ENCODE results near the gene NTM.

Gene NTM

DNA sequence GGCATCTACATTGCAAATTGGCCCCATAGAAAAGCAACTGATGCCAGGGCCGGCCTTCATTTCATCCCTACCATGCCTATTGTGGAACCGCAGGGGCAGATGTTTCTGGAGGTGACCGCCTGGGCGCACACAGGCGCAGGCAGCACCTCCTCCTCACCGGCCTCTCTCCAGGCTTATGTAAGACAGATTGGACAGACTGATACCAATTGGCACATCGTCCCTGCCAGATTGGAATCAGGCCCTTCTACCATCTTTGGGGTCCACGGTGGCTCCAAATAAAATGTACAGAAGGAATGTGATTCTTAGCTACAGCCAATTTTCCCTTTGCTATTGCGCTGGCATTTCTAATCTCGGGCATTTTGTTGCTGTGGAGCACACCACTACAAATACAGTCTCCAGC, 732.6 kb downstream of the NTM start:
- no peak for DNase-seq

DNA sequence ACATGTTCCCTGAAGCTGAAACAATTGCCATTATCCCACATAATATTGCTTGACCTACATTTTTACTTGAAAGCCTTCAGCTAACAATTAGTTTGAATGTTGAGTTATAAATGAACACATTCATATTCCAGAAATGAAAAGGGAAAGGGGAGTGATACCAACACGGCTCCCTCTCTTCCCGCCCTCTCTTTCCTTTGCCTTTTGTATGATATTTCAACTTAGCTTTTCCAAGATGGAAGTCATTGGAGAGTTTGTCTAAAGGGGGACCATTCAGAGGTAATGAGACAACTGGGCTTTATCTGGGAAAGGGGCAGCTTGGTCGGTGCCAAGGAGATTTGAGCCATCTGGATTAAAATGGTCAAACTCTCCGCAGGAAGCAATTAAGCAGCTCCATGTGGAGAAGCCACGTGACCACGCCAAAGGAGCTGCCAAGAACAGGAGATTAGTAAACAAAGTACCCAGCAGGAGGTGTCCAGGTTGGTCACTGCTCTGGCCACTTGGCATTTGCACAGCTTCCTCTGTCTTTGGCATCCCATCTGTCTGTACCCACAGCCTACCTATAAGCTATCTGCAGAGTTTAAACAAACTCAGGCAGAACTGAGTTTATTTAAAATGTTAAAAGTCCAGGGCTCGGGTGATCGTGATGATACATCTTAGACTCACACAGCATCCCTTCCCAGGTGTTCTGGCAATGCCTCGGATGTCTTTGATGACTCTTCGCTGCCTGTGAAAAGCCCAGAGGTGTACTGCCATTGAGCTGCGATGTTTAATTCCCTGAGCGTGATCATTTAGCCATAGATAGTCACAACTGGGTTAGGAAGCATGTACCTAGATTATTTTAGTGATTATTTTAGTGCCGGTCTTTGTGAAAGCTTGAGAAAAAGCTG, 735.9 kb downstream of the NTM start:
- DNase-seq = no peak

DNA sequence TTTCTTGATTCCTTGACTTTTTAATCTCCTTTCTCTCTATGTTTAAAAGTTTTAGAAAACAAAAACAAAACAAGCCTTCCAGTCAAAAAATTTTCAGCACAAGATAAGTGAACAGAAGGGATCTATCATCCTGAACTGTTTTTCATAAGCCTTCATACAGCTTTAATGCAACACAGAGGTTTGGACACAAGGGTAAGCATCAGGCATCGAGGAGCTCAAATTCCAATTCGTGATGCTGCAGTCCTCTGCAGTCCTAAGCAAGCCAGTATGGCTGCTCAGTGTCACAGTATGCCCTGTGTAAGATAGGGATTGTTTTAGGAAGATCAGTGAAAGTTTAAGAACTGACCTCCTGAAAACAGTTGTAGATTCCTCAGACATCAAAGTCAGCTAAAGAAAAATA, 740.9 kb downstream of the NTM start:
- no peak for DNase-seq

DNA sequence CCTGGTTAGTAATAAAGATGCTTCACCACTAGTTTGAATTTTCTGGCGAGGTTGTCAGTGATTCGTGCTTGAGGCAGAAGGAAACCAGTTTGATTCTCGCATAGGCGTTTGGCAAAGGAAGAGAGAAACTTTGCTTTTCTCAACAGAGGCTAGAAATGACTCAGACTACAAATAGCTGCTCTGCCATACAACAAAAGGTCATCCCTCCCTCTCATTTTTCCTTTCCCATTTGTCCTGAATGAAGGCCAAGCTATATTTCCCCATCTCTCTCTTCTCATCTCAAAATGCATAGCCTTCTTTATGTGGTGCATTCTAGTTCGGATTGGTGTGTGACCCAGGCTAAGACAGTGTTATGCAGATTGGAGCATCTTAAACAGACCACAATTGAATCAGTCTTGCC, 741.4 kb downstream of the NTM start:
- DNase-seq = no peak

DNA sequence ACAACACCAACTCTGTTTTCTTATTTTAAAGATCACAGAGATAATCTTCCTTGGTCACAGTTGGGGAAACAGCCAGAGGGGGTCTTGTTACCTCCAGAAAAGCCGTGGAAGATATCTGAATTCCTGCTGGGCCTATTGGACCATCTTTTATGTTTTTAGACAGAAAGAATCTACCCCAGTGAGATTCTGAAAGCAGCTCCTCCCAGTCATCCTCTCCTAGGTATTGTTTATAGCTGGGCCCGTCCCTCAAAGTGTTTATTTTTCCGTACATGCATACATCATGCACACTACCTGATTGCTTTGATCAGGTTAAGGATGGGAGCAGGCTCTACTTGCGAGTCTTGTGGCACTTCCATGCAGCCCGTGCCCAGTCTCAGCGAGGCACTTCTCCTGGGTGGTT, 742.4 kb downstream of the NTM start:
- no peak for DNase-seq

DNA sequence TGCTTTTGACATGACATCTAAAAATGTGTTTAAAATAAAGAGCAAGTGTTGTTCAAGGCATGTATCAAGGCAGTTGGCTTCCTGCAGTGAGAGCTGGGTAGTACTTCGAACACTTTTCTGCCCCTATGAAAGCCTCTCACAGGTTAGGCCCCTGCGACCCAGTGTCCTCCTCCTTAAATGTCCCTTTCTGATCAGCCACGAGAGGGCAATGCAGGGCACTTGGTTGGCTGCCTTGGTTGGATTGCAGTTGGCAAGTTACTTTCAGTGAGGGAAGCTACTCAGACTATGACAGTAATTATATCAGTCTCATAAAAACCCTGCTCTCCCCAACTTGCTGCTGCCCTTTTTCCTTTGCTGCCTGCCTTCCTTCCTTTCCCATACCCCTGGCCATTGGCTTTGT, 743.8 kb downstream of the NTM start:
- DNase-seq = no peak

DNA sequence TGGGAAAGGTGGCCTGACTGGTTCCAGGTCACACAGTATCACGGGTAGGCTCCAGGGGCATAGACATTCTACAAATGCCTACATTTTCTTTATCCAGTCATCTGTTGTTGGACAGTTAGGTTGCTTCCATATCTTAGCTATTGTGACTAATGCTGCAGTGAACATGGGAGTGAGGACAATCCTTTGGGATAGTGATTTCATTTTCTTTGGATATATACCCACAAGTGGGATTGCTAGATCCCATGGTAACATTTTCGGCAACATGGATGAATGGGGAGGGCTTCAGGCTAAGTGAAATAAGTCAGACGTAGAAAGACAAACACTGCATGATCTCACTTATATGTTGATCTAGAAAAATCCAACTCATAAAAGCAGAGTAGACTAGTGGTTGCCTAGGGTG, 744.3 kb downstream of the NTM start:
- DNase-seq = no peak

DNA sequence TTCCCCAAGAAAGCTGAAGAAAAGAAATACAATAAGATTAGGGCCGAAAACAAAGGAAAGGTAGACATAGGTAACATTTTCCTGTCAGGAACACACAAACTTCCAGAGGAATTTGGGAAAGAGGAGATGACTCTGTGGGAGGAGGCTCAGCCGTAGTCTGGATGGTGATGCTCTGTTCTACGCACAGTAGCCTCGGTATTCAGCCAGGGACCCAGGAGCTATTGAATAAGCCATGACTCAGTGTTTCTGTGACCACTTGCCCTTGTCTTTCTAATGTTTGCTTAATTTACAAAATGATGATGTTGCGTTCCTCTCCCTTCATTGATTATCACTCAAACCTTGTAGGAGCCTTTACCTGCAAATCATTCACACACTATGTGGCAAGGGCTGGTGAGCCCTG, 745.0 kb downstream of the NTM start:
- DNase-seq = no peak

DNA sequence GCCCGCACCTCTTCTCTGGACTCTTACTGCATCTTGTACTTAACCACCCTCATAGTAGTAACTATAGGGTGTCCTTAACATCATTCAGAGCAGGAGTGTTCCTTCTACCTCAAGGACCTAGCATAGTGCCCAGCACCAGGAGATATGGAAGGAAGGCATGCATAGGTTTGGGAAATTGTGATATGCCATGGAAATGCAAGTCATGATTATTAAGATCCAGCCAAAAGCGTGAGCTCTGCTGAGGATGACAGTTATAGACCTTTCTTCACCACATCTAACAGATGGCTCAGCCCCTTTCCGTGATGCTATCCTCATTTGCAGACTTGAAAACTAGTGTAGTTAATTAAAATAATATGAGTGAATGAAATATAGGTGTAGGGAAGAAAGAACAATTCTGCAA, 746.1 kb downstream of the NTM start:
- no peak for DNase-seq

DNA sequence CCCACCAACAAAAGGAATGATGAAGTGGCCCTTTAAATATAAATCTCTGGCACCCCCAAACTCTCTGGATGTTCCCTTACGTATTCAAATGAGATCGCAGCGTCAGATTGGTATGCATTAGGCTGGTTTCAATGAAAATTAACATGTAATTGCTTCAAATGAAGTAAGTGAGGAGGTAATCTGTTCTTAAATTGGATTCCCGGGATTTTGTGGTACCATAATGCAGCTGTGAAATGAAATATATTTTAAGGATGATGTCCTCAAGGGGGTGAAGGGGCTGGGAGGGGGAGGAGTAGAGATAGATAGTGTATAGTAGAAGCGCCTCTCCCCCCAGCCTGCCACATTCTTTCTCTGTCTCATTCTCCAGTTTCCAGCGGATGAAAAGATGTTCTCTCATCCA, 748.2 kb downstream of the NTM start:
- DNase-seq = no peak

DNA sequence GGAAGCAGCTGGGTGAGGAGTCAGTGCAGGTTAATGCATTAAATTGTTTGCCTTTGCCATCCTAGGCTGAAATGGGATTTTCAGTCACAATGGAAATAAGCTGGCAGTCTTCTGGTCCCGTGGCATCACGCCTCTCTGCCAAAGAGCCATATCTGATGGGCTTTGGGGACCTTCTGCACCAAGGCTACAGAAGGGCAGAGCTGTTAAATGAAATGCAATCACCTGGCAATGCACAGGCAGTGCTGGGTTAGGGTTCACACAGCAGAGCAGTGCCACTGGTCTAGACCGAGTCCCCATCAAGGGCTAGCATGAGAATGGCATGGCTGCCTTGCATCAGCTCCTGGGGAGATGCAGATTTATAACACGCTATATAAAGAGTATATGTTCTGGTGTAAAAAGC, 749.2 kb downstream of the NTM start:
- no peak for DNase-seq

DNA sequence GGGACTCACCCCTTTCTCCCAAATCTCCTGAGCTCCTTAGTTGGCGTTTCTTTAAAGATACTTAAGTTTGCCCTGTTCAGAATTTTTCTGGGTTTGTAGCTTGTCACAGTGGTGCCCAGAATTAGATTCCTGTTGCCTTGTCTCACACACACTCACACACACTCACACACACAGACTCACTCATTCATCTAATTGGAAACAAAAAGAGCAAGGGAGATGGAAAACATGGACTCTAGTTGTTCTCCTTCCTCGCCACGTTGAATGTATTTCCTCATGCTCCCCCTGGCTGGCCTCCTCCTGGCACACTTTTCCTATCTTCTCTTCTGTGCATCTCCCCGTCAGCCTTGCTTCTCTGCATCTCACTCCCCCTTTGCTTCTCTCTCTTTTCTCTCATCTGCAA, 752.3 kb downstream of the NTM start:
- no peak for DNase-seq

DNA sequence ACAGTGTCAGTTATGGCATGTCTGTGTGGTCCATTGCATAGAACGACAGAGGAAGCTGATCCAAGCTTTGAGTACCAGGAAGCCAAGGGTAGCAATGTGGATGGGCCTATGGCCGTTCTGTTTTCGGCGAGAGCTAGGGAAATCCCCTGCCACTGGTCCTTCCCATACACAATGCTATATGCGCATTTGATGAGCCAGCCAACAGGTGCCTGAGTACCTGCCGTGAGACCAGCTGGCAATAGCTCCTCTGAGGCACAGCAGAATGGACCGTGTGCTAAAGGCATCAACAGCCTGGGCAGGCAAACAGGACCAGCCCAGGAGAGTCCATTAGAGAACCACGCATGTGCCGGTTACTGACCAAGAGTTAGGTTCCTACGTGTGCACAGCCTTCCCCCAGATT, 753.0 kb downstream of the NTM start:
- DNase-seq = no peak

DNA sequence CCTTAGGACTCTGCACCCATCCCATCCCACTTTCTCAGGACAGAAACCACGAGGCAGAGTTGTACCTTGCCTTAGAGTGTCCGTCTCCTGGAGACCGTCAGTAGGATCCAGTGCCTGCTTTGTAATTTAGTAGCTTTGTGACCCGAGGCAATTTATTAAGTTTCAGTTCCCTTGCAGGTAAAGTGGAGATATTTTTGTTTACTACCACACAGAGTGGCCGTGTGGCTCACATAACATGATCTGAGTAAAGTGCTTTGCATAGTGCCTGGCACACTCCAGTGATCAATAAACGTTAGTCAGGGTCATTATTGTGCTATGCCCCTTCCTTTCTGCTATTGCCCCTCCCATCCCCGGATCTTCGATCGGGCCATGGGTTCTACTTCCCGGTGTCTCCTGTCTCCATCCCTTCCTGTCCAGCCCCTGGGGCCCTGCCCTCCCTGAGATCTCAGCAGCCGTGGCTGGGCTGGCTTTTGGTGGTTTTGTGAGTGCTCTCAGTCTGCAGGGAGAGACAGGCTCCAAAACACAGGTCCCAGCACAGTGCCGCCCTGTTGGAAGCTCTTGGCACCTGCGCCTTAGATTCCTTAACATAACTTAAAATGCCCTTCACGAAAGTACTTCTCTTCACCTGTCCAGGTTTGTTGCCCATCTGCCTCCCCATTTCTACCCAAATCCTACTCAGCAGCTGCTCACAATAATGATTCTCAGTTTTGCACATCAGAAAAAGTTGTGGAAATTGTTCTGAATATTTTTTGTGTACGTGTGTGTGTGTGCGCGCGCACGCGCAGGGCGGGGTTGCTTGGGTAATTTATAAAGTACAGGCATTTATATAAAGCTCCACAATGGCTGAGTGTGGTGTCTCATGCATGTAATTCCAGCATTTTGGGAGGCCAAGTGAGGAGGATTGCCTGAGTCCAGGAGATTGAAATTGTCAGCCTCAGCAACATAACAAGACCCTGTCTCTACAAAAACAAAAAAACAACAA, 753.7 kb downstream of the NTM start:
- DNase-seq = no peak

DNA sequence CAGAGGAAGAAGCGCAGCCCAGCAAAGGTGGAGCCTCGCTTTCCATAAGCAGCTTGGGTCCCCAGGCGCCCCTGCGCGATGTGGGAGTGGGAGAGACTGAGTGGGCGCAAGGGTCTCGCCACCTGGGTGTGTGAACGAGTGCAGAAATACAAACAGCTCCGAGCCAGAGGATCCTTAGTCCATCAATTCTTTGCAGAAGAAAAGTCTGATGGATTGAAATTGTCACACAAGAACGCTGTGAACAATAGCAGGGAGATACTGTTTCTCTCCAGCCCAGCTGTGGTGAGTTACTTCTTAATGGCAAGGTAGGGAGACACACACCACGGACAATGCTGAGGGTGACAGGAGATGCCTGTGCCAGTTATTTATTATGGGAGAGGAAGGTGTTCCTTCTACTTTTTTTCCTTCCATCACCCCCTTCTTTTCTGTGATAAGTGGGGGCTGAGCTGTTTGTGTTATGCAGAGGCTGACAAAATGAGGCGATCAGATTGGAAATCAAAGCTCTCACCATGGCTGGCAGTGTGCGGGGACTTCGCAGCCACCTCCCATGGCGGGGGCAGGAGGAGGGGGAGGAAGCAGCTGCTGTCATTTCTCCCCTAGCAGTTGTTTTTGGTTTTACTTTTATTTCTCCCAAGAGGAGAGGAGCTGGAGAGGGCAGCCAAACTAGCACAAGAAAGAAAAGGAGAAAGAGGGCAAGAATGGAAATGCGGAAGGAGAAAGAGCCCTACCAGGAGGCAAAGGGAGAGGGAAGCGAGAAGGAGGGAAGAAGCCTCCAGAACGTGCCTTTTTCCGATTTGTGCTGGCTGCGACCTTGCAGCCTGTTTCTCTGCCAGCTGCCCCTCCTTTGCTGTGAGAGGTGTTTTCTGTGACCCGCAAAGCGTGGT, 755.8 kb downstream of the NTM start:
- no peak for DNase-seq

DNA sequence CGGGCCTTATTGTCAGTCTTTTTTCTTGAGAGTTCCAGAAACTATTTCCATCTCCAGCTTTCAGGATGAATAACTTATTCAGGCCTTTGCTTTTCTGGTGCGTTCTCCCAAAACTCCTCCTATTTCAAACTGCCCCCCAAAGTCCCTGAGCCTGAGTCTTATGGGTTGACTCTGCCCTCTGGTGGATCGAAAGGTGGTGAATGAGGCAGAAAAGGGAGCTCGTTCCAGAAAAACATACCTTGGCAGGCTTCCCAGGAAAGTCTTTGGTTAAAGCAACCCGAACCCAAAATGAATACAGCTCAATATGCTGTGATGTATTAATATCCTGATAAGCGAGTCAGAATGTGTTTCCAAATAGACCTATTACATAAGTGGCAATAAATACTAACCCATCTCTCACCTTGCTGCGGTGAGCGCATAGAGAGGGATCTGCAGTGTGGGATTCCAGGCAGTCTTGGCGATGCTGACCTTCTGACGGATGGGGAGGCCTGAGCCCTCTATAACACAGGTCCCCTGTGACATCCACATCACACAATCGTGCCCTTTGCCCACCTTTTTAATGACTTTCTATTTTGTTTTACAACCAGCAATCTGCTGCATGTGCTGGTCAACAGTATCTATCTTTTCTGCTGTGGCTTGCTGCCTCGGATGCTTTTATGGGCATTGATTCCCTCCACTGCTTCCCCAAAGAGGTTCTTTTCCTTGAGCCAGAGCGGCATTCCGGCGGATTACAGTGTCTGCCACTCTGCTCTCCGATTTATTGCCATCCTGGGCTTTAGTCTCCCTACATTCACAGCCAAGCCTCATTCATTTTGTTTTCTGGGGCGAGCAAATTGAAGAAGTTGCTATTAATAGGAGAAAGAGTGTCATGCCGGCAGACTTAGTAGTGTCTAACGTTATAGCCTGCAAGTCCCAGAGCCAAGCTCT, 756.8 kb downstream of the NTM start:
- DNase-seq = no peak

DNA sequence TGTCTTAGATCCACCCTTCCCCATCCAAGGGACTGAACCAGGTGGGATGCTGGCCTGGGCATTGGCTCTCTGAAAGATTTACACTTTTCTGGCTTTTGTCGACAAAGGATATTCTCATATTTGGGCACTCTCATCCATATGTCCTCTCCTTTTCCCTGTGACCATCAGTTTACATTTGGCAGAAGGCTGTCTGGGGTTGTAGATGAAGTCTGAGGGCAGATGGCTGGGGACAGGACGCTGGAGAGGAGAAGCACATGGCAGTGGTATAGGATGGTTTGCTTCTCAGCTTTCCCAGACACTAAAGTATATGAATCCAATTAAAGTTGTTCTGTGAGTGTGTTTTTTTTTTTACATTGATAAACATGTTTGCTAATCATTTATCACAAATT, 757.5 kb downstream of the NTM start:
- no peak for DNase-seq

DNA sequence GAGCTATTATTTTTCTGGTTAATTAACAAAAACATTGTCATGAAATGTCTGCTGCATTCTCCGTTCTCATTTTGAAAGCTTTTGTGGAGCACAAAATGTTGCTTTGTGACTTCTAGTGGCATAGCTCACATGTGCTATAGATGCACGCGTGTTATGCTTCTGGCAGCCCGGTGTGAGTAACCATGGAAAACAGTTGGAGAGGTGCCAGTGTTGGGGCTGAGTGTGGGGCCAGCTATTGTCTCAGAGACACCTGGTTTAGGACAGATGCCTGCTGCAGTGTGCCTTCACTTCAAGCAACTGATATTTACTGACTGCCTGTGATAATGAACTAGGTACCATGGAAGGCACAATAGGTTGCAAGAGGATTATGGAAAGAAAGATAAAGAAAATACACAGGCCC, 760.6 kb downstream of the NTM start:
- no peak for DNase-seq

DNA sequence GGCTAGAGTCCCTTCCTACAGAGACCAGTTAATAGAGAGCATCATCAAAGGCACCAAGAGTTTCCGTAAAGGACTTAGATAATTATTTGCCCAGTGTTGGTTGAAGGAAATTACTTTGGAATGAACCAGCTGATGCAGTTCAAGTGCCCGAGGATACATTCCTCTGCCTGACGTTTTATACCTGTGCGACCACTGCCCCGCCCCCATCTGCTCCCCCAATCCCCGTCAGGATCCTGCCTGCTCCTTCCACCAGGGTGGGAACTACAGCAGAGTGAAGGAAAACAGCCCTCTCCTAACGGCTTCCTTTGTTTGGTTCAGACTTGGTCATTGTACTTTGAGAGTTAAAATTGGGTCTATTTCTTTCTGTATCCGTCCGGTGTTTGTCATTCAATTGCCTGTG, 761.5 kb downstream of the NTM start:
- no peak for DNase-seq

DNA sequence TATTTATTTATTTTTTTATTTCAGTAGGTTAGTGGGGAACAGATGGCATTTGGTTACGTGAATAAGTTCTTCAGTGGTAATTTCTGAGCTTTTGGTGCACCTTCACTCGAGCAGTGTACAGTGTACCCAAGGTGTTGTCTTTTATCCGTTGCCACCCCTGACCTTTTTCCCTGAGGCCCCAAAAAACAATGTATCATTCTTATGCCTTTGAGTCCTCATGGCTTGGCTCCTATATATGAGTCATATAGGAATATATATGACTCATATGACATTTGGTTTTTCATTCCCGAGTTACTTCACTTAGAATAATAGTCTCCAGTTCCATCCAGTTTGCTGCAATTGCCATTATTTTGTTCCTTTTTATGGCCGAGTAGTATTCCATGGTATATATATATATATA, 763.9 kb downstream of the NTM start:
- no peak for DNase-seq

DNA sequence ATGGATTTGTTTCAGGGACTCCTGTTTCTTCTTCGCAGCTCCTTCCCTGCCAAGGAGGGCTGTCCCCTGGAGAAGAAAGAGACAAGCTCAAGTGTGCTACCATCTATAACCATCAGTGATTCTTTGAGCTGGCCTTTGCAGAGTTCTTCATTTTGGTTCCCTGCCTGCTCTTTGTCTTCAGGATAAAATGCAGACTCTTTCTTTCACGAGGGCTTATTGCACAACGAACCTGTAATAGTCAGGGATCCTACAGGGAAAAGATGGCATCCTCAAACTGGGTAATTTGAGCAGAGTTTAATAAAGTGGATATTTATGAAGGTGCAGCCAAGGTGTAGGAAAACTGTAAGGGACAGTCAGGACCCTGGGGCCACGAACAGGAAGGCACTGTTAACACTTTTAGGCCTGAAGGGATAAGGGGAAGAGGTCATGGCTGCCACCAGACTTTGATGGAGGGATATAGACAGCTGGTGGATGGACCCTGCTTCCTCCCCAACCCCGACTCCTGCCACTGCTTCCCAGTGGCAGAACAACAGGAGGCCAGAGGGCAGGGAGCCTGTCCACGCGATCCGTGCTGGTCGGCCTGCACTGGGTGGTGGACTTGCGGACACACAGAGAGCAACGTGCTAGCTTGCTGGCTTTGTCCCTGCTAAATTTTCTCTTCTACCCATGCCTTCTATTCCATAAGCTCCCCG, 767.0 kb downstream of the NTM start:
- no peak for DNase-seq
